ENCODE data around the gene CGB8.
A peak's percentile ranks its signal among the peaks of the same experiment; 100 is the strongest.
"Not testable (repeated sequence)": the region's sequence is repeated elsewhere in the genome, so short reads cannot be mapped to it uniquely, and the experiment has no call there.

CGB8 gene

DNA sequence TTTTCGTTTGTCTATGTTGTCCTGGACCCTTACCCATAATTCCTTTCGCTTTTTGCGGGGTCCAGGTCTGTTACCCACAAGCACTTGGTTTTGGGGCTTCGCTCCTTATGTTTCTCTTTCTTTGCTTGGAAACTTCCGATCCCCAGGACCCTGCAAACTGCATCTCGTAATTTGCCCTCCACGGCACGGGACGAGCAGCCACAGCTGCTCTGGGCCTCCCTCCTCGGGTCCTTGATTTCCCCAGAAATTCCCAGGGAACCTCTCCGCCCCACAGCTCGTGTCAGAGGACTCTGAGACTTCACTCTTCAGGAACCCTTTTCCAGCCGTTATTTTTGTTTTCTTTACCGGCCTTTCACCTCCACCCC lies 36.9 kb upstream of the CGB8 start:
- peak overlapping the region; percentile 89 for H3K4me3 ChIP-seq (ENCODE audit: low read depth, low read length)
- DNase-seq (ENCODE audit: low read depth, low spot score): no peak
- in situ Hi-C loops (cut with HindIII; ENCODE audit: low sequenced_read_pairs): no loop called here
- TF ChIP-seq, protein P1, sequence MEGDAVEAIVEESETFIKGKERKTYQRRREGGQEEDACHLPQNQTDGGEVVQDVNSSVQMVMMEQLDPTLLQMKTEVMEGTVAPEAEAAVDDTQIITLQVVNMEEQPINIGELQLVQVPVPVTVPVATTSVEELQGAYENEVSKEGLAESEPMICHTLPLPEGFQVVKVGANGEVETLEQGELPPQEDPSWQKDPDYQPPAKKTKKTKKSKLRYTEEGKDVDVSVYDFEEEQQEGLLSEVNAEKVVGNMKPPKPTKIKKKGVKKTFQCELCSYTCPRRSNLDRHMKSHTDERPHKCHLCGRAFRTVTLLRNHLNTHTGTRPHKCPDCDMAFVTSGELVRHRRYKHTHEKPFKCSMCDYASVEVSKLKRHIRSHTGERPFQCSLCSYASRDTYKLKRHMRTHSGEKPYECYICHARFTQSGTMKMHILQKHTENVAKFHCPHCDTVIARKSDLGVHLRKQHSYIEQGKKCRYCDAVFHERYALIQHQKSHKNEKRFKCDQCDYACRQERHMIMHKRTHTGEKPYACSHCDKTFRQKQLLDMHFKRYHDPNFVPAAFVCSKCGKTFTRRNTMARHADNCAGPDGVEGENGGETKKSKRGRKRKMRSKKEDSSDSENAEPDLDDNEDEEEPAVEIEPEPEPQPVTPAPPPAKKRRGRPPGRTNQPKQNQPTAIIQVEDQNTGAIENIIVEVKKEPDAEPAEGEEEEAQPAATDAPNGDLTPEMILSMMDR (IDR thresholded peaks at IDR 0.05; ENCODE audit: low read depth, low read length): no peak

DNA sequence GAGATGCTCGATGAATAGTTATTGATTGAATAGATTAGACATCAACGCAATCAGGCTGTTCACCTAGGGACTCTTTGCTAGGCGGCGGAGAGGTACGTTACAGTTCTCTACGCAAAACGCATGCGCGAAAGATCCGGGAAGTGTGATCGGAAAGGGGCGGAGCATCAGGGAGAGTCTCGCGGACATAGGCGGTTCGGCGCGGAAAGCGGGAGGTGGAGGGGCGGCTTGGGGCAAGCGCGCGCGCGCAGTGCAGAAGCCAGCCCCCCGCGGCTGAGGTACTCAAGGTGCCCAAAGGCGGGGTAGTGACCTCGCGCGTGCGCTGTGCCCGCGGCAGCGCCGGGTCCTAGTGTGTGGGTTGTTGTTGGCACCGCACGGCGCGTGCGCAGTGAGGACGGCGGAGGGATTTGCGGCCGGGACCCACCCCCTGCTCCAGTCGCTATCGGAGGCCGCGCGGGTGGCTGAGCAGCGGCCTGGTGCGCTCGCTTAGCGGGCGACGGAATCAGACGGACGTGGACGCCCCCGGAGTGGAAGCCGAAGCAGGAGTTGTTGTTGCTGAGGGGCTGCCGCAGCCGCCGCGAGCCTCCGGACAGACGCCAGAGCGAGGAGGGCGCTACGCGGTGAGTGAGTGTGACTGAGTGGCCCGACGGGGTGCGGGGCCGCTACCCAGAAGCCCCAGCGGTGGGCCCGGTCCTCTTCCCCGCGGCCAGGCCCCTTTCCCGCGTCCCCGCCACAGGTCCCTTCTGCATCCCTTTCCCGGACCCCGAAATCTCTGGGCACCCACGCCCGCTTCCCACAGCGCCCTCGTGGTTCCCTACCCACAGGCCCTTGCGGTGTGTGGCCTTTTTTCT lies 36.3 kb upstream of the CGB8 start, which contains the start of gene SNRNP70:
Gene SNRNP70 (plus strand): TSS at position 432 of the 848 bp plus-strand sequence. CDS start 964 bp downstream, outside the sequence.
- TF ChIP-seq, protein P1 (IDR thresholded peaks at IDR 0.05; ENCODE audit: low read depth, low read length): no peak
- peak; percentile 100 for DNase-seq (ENCODE audit: low read depth, low spot score)
- peak within 1 kb of the TSS; percentile 89 for H3K4me3 ChIP-seq (ENCODE audit: low read depth, low read length)
- in situ Hi-C loops (cut with HindIII; ENCODE audit: low sequenced_read_pairs): no loop called here

DNA sequence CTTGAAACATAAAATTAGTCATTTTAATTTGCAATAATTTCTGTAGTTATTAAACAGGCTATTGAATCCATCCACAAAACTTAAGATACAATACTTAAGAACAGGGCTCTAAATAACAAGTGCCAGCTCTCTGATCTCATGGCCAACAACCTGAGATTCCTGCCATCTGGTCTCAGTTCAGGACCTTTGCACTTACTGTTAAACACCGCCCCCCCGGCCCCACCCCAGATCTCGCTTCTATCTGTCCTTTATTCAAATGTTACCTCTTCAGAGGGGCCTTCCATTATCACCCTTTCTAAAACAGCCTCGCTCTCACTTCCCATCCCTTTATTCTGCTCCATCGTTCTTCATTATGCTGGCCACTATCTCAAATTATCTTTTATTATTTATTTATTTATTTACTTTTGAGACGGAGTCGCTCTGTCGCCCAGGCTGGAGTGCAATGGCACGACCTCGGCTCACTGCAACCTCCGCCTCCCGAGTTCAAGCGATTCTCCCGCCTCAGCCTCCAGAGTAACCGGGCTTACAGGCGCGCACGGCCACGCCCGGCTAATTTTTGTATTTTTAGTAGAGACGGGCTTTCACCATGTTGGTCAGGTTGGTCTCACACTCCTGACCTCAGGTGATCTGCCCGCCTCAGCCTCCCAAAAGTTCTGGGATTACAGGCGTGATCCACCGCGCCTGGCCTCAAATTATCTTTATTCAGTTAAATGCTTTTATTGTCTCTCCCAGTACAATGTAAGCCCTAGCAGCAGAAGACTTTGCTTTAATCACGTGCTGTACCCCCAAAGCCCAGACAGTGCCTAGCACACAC lies 35.5 kb upstream of the CGB8 start:
- TF ChIP-seq, protein P1 (IDR thresholded peaks at IDR 0.05; ENCODE audit: low read depth, low read length): no peak
- DNase-seq (ENCODE audit: low read depth, low spot score): no peak
- H3K4me3 ChIP-seq (ENCODE audit: low read depth, low read length): peak overlapping the region; percentile 39
- in situ Hi-C loops (cut with HindIII; ENCODE audit: low sequenced_read_pairs): no loop called here

DNA sequence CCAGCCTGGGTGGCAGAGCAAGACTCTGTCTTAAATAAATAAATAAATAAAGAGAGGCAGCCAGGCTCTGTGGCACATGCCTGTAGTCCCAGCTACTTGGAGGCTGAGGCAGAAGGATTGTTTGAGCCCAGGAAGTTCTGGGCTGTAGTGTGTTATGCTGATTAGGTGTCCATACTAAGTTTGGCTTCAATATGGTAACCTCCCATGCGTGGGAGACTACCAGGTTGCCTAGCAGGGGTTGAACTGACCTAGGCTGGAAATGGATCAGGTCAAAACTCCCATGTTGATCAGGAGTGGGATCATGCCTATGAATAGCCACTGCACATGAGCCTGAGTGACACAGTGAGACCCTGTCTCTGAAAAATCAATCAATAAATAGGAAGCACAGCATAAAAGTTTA lies 32.4 kb upstream of the CGB8 start:
- in situ Hi-C loops (cut with HindIII; ENCODE audit: low sequenced_read_pairs): no loop called here

DNA sequence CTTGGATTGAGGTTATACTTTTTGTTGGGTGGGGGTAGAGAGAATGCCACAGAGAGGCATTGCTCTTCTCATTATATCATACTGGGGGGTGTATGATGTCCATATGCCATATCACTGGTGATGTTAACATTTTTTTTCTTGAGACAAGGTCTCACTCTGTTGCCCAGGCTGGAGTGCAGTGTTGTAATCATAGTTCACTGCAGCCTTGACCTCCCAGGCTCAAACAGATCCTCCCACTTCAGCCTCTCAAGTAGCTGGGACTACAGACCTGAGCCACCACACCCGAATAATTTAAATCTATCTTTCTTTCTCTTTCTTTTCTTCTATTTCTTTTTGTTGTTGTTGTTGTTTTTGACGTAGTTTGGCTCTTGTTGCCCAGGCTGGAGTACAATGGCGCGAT lies 31.5 kb upstream of the CGB8 start:
- TF ChIP-seq, protein P1 (IDR thresholded peaks at IDR 0.05; ENCODE audit: low read depth, low read length): no peak
- in situ Hi-C loops (cut with HindIII; ENCODE audit: low sequenced_read_pairs): no loop called here
- no peak overlapping the region for H3K4me3 ChIP-seq (ENCODE audit: low read depth, low read length)
- no peak for DNase-seq (ENCODE audit: low read depth, low spot score)

More for the DNA sequence above, 32.4 kb upstream of the CGB8 start:
- TF ChIP-seq, protein P1 (IDR thresholded peaks at IDR 0.05; ENCODE audit: low read depth, low read length): no peak
- no peak for DNase-seq (ENCODE audit: low read depth, low spot score)
- H3K4me3 ChIP-seq (ENCODE audit: low read depth, low read length): no peak overlapping the region

DNA sequence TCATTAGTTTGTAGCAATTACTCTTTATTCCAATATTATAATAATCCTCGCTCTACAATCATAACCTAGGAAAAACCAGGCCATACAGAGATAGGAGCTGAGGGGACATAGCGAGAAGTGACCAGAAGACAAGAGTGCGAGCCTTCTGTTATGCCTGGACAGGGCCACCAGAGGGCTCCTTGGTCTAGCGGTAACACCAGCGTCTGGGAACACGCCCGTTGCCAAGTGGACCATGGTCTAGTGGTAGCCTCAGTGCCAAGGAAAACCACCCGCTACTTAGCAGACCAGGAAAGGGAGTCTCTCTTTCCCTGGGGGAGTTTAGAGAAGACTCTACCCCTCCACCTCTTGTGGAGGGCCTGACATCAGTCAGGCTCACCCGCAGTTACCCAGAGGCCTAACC lies 26.0 kb upstream of the CGB8 start:
- in situ Hi-C loops (cut with HindIII; ENCODE audit: low sequenced_read_pairs); H3K4me3 ChIP-seq (ENCODE audit: low read depth, low read length): not testable (repeated sequence)
- TF ChIP-seq, protein P1 (IDR thresholded peaks at IDR 0.05; ENCODE audit: low read depth, low read length): peak; percentile 64
- DNase-seq (ENCODE audit: low read depth, low spot score): peak; percentile 54
